Adrenal gland (tissue), 12 donors: ENCODE measurements around the gene GSTK1. TPM values are rescaled to one million over a fixed set of nuclear protein-coding genes. Genes with fewer than 3 reads are reported as not detected.

Experiments used
- DNase-seq, 7 donors: peaks; one replicate each; pipeline ENCODE4 v3.0.0-alpha.2; 2019 to 2020
- H3K27ac ChIP-seq, 5 donors: fragments of 200-600 bp; sonication (generic) in 4 of 5; 1 replicate in 3 of 5; 2 replicates in 2 of 5; pipeline versions ENCODE4 v1.5.1 to v1.8.0; 2016 to 2020; ENCODE audit warnings: mild to moderate bottlenecking in 1 of 5
- H3K27me3 ChIP-seq: fragments of 200-600 bp; 2 replicates; pipeline ENCODE4 v1.8.0; 2021
- H3K36me3 ChIP-seq, 2 donors: fragments of 200-600 bp; replicated peaks in 1 of 2; 1 replicate in 1 of 2; 2 replicates in 1 of 2; pipeline versions ENCODE4 v1.5.1 to v1.8.0; 2018 to 2022
- H3K4me1 ChIP-seq, 2 donors: fragments of 200-600 bp; replicated peaks in 1 of 2; 1 replicate in 1 of 2; 2 replicates in 1 of 2; pipeline versions ENCODE4 v1.5.1 to v1.8.0; 2018 to 2021
- H3K4me3 ChIP-seq, 4 donors: fragments of 200-600 bp; sonication (generic) in 3 of 4; one replicate each; pipeline ENCODE4 v1.5.1; 2016 to 2018
- H3K9me3 ChIP-seq, 3 donors: fragments of 200-600 bp; sonication (generic) in 1 of 3; replicated peaks in 1 of 3; 1 replicate in 2 of 3; 2 replicates in 1 of 3; pipeline versions ENCODE4 v1.5.1 to v1.8.0; 2016 to 2021
- POLR2A ChIP-seq, 2 donors: fragments of 450-650 bp; IDR thresholded peaks; one replicate each; pipeline ENCODE4 v1.6.1; 2017; ENCODE audit warnings: antibody characterized with exemption in 2 of 2, mild to moderate bottlenecking in 2 of 2, moderate library complexity in 1 of 2
- WGBS, 4 donors: extraction: QIAGEN DNeasy Blood & Tissue Kit in 2 of 4; methylation state at CpG; one replicate each; pipeline versions ENCODE4 v1.1.5 to v1.1.7; 2013 to 2017; 5-methylcytosine and 5-hydroxymethylcytosine counted together
- intact Hi-C, 2 donors: fragments of 100-400 bp; cut with DNase I; formaldehyde crosslinking; loops; one replicate each; pipeline versions ENCODE4 v1.14.1 to v1.15.0; 2022 to 2023
- polyA plus RNA-seq, 3 donors: library from polyadenylated mRNA; stranded (reverse); fragments of 200-250 nt in 2 of 3; fragments of 350-450 nt in 1 of 3; fragmentation: Illumina TruSeq in 1 of 3; extraction: RNeasy Lipid Tissue Mini Kit (QIAGEN cat#74804) in 1 of 3; gene quantifications; one replicate each; pipeline ENCODE4 v1.2.3, GENCODE V29; 2013 to 2014
- total RNA-seq, 9 donors: library from RNA; depleted of rRNA in 4 of 9; stranded (reverse); fragments of >200 nt in 4 of 9; fragments of 120-200 nt in 1 of 9; fragmentation: NEBNext Ultra II Directional in 1 of 9; extraction: Animal tissue kit (Norgen Biotek cat#: 25700) in 1 of 9; gene quantifications; one replicate each; pipeline versions ENCODE4 v1.1.0 to v1.2.4, GENCODE V29; 2013 to 2023
- TF ChIP-seq, protein P1 (sequence below), 6 experiments: fragments of 450-650 bp in 4 of 6; fragments of 200-600 bp in 2 of 6; sonication (generic) in 1 of 6; IDR thresholded peaks; 1 replicate in 5 of 6; 2 replicates in 1 of 6; pipeline versions ENCODE4 v1.5.1 to v1.8.0; 2016 to 2021; ENCODE audit warnings: antibody characterized with exemption in 6 of 6, mild to moderate bottlenecking in 2 of 6, moderate library complexity in 1 of 6
- donor health status: healthy with polysubstance abuse.
- donor health status: Bipolar disorder and iron deficiency.
- donor health status: DM: yes; HTN: yes; CAD: no.
- donor health status: DM: no; HTN: no; CAD: no.
- donor health status: DM: no; HTN: no; CAD: no.
- donor health status: DM: yes; HTN: yes; CAD: no.

Gene GSTK1
- total and polyA plus RNA-seq, 12 donors = 155 to 333 (median 220) TPM

DNA sequence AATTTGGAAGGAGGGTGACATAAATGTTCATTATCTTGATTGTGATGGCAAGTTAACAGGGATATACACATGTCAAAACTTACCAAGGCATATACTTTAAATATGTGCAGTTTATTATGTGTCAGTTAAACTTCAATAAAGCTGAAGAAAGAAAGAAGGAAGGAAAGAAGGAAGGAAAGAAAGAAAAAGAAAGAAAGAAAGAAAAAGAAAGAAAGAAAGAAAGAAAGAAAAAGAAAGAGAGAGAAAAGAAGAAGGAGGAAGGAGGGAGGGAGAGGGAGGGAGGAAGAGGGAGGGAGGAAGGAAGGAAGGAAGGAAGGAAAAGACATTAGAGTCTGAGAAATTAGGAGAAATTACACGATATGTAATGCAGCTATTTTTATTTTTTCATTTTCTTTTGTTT, 15.9 kb upstream of the GSTK1 start:
- H3K27me3 ChIP-seq = no peaks in the 10 kb centered on the region
- H3K4me1 ChIP-seq = no peaks in the 10 kb centered on the region
- no peak for DNase-seq
- no peaks in the 10 kb centered on the region for H3K9me3 ChIP-seq
- TF ChIP-seq POLR2A (IDR thresholded peaks at IDR 0.05) = no peak
- TF ChIP-seq, protein P1, sequence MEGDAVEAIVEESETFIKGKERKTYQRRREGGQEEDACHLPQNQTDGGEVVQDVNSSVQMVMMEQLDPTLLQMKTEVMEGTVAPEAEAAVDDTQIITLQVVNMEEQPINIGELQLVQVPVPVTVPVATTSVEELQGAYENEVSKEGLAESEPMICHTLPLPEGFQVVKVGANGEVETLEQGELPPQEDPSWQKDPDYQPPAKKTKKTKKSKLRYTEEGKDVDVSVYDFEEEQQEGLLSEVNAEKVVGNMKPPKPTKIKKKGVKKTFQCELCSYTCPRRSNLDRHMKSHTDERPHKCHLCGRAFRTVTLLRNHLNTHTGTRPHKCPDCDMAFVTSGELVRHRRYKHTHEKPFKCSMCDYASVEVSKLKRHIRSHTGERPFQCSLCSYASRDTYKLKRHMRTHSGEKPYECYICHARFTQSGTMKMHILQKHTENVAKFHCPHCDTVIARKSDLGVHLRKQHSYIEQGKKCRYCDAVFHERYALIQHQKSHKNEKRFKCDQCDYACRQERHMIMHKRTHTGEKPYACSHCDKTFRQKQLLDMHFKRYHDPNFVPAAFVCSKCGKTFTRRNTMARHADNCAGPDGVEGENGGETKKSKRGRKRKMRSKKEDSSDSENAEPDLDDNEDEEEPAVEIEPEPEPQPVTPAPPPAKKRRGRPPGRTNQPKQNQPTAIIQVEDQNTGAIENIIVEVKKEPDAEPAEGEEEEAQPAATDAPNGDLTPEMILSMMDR (IDR thresholded peaks at IDR 0.05) = no peak
- no peak overlapping the region for H3K4me3 ChIP-seq
- H3K27ac ChIP-seq = no peak overlapping the region
- intact Hi-C loops = loop anchor here in 1 of 2 donors (2.0 to 10.0 kb wide), 2 partner anchors 41 to 167 kb away; partner anchors contain the start of gene CASP2
- WGBS, 4 donors = 21 to 59% (median 55%) methylated on average over 1 of the region's 1 CpG
- H3K36me3 ChIP-seq = no peaks in the 10 kb centered on the region

DNA sequence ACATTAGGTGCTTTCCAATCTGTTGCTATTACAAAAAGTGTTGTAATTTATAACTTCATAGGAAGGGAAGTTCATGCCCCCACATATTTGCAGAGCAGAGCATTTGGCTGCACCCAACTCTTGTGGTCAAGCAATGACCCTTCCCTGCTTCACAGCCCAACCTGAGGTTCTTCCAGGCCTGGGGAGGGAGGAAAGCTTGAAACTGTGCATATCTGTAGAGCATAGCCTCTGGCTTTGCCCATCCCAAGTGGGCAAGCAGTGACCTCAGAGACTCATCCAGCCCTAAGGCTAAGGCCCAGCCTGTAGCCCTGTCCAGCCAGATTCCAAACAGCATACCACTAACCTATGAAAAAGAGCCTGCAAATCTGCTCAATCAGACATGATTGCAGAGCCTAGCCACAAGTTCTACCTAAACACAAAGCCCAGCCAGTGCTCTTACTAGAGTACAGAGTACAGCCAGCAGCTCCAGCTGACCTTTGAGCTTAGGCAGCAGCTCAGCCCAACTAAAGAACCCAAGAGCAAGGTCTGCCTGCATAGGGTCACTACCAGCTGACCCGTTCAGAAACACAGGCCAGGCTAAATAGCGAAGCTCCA, 14.4 kb upstream of the GSTK1 start:
- no peaks in the 10 kb centered on the region for H3K36me3 ChIP-seq
- no peak for DNase-seq
- 75 to 76% (median 75%) methylated on average over 2 of the region's 2 CpGs for WGBS, 4 donors
- H3K27me3 ChIP-seq = no peaks in the 10 kb centered on the region
- intact Hi-C loops = loop anchor here in 1 of 2 donors (10.0 kb wide), 1 partner anchor 166 kb away; no protein-coding TSS in a partner anchor
- no peak overlapping the region for H3K27ac ChIP-seq
- H3K9me3 ChIP-seq = no peaks in the 10 kb centered on the region
- no peaks in the 10 kb centered on the region for H3K4me1 ChIP-seq
- H3K4me3 ChIP-seq = no peak overlapping the region
- TF ChIP-seq POLR2A (IDR thresholded peaks at IDR 0.05) = no peak
- TF ChIP-seq, protein P1 (IDR thresholded peaks at IDR 0.05) = no peak

DNA sequence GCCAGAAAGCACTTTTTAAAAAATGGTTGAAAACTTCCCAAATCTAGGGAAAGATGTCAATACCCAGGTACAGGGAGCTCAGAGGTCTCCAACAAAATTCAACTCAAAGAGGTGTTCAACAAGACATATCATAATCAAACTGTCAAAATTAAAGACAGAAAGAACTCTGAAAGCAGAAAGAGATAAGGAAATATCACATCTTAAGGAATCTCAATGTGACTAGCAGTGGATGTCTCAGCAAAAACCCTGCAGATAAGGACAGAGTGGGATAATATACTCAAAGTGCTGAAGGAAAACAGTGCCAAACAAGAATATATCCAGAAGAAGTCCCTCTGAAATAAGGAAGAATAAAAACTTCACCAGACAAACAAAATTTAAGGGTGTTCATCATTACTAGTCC, 13.0 kb upstream of the GSTK1 start:
- no peaks in the 10 kb centered on the region for H3K36me3 ChIP-seq
- H3K9me3 ChIP-seq = no peaks in the 10 kb centered on the region
- no peak for DNase-seq
- no peak overlapping the region for H3K4me3 ChIP-seq
- H3K27me3 ChIP-seq = no peaks in the 10 kb centered on the region
- H3K4me1 ChIP-seq = no peaks in the 10 kb centered on the region
- no peak for TF ChIP-seq POLR2A (IDR thresholded peaks at IDR 0.05)
- TF ChIP-seq, protein P1 (IDR thresholded peaks at IDR 0.05) = no peak
- intact Hi-C loops = no loop called here
- H3K27ac ChIP-seq = no peak overlapping the region

DNA sequence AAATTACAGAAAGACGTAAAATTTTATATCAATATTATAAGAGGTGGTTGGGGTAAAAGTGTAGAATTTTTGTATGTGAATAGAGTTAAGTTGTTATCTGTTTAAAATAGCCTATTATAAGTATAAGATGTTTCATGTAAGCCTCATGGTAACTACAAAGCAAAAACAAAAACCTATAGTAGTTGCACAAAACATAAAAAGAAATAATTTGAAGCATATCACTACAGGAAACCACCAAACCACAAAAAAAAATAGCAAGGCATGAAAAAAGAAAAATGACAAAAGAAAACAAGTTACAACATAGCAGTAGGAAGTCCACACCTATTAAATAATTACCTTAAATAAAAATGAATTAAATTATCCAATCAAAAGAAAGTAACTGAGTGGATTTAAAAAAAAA, 12.4 kb upstream of the GSTK1 start:
- Histone ChIP-seq H3K27ac (no peak overlapping the region), H3K9me3 (no peaks in the 10 kb centered on the region), H3K4me1 (no peaks in the 10 kb centered on the region), H3K4me3 (no peak overlapping the region), H3K36me3 (no peaks in the 10 kb centered on the region), H3K27me3 (no peaks in the 10 kb centered on the region)
- no peak for TF ChIP-seq POLR2A (IDR thresholded peaks at IDR 0.05)
- TF ChIP-seq, protein P1 (IDR thresholded peaks at IDR 0.05) = no peak
- WGBS, 4 donors = 90 to 93% (median 91%) methylated on average over 1 of the region's 1 CpG
- DNase-seq = no peak
- intact Hi-C loops = no loop called here
